Measurements from ENCODE around the gene CHERP.
A peak's percentile ranks its signal among the peaks of the same experiment; 100 is the strongest.

The CHERP gene

DNA sequence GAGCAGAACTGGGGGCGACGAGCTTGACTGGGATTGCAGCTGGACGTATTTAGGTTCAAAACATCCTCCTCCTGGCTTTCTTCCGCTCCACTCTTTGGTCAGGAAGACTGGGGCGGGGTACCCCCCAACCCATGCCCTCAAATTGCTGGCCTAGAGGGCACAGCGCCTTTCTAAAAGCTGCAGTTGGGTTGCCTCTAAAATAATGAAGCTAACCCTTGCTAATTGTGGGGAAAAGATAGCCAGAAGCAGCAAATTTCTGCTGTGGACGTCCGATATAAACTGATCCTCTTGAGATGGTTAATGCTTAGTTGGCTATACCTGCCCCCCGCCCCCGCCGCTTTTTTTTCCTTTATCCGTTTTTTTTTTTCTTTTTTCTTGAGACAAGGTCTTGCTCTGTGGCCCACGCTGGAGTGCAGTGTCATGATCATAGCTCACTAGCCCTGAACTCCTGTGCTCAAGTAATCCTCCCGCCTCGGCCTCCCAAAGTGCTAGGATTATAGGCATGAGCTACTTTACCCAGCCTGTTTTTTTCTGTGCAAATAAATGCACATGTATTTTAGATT is 754 bp upstream of the CHERP start:
- no peak for DNase-seq (ENCODE audit: low read depth)

DNA sequence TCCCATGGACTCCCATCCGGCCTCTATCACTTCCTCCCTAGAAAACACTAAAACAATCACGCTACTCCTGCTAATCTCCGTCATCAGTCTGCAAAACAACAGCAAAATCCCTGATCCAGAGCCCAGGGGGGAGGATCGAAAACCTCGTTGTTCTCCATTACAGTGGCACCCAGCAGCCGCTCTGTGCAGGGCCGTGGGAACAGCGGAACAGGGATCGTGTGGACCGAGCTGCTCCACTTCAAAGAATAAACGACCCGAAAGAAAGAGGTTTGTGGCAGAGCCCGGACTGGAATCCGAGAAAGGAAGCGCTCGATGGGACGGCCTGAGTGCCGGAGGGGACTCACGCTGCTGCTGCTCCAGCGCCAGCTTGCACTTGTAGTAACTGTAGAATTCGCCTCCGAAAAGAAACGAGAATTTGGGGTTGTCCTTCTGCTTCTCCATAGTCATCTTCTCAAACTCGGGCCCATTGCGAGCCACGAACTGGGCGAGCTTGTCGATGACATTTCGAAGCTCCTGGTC is 652 bp downstream of the CHERP start:
- no peak for DNase-seq (ENCODE audit: low read depth)

- no peak for DNase-seq (ENCODE audit: low read depth)
These were observed 1.3 kb downstream of the CHERP start for GRCh38 chr19:16540948-16541347.

DNA sequence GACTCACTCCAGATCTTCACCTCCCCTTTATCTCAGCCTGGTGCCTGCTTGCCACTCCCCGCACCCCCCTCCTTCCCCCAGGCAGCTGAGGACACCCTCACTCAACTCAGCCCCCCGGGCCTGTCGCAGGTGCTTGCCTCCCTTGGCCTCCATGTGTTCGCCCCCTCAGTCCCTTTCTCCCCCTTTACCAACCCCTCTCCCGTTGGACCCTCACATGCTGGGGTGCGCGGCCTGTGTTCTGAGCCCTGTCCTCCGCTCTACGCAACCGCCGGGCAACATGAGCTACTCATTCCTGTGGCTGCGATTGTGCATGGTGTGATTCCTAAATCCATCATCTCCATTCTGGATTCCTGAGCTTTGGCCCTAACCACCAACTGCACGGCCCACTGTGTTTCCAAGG is 5.1 kb downstream of the CHERP start:
- no peak for DNase-seq (ENCODE audit: low read depth)

- DNase-seq (ENCODE audit: low read depth) = no peak
These were observed 6.1 kb downstream of the CHERP start for GRCh38 chr19:16536130-16536529.

- DNase-seq (ENCODE audit: low read depth) = no peak
These were observed 6.9 kb downstream of the CHERP start for GRCh38 chr19:16535381-16535780.

DNA sequence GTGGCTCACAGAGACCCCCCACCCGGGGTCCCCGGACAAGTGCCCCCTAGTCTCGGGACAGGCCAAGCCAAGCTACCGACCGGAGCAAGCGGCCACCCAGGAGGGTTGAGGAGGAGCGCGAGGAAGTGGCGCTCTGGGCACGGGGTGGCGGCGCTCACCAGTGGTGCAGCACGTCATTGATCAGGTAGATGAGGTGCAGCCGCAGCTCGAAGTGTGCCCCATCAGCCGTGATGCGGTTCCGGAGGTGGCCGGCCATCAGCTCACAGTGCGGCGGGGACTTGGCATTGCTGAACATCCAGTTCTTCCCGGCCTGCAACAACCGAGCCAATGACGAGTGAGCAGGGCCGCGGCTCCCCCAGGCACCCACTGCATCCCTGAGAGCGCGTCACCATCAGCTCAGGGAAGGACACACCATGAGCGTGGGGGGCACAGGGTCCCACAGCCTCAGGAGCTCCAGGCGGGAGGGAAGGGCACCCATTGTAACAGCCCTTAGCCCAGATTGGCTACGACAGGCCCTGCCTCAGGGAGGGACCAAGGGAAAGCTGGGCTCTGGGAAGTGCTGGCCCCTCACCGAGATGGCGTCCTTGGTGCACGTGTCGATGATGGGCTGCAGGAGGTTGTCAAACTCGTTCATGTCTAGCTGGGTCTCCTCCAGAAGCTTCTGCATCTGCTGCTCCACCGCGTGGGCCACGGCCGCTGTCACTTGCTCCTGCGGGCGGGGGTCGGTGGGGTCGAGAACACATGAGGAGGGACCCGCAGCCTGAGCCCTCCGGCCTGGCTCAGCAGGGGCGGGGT is 9.6 kb downstream of the CHERP start:
- no peak for DNase-seq (ENCODE audit: low read depth)

DNA sequence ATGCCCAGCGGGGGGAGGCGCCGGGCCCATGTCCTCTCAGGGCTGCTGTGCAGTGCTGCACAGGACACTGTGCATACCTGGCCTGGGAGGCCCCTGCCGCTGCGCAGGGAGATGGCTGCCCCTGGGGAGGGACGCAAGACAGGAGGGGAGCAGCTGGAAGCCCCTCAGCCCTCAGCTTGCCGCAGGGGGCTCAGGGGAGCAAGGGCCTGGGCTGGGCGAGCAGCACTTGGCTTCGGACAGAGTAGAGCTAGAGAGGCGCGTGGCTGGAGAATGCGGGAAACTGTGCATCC is 10.9 kb downstream of the CHERP start:
- DNase-seq (ENCODE audit: low read depth) = no peak

- DNase-seq (ENCODE audit: low read depth) = no peak
These were observed 11.5 kb downstream of the CHERP start for GRCh38 chr19:16530540-16531379.

DNA sequence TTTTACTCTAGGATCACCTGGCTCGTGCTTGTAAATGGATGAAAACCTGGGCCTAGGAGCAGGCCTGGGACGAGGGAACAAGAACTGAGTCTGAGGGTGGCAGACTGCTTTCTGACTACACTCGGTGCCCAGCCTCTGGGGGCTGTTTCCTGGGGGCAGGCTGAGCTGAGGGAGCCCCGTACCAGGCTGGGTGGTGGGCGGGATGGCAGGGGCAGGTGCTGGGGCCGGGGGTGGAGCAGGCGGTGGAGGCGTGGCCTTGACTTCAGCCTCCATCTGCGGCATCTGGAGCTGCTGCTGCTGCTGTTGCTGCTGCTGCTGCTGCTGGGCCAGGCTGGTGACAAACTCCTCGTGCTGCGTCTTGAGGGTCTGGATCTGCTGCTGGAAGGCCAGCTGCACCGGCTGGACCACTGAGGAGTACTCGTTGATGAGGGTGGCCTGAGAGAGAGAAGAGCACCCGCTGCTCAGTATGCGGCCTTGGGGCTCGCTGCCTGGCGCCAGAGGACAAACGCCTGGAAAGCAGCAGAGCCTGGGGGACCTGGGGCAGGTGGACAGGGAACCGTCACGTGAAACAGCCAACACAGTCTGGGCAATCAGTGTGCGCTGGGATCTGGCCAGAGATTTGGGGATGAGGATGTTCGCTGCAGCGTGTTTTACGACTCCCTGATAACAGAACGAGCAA is 12.6 kb downstream of the CHERP start:
- no peak for DNase-seq (ENCODE audit: low read depth)

- DNase-seq (ENCODE audit: low read depth) = peak; percentile 21
These were observed 14.2 kb downstream of the CHERP start for GRCh38 chr19:16527971-16528521.

DNA sequence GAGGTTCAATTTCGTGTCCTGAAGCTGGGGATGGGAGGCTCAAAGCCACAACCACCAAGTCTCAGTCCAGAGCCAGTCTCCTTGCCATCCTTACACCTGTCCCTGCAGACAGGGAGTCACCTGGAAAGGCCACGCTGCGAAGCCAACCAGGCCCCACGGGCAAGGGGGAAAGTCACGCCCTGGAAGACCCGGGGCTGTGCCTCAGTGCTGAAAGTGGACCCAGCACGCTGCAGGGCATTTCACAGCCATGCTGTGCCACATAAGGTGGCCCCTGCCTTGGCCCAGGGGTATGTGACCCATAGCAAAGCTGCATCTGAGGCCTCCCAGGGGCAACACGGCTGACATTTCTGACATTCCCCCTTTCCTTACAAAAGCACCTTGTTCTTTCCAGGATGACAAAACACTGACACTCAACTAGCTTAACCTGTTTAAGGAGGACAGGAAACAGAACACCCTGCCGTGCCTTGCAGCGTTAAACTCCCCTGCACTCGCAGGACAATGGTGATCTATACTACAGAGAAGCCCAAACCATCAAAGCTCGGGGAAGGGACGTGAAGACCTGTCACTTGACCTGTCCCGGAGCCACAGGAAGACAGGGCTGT is 14.8 kb downstream of the CHERP start:
- DNase-seq (ENCODE audit: low read depth) = no peak

GRCh38 chr19:16525751-16526481 is 16.3 kb downstream of the CHERP start:
- no peak for DNase-seq (ENCODE audit: low read depth)

DNA sequence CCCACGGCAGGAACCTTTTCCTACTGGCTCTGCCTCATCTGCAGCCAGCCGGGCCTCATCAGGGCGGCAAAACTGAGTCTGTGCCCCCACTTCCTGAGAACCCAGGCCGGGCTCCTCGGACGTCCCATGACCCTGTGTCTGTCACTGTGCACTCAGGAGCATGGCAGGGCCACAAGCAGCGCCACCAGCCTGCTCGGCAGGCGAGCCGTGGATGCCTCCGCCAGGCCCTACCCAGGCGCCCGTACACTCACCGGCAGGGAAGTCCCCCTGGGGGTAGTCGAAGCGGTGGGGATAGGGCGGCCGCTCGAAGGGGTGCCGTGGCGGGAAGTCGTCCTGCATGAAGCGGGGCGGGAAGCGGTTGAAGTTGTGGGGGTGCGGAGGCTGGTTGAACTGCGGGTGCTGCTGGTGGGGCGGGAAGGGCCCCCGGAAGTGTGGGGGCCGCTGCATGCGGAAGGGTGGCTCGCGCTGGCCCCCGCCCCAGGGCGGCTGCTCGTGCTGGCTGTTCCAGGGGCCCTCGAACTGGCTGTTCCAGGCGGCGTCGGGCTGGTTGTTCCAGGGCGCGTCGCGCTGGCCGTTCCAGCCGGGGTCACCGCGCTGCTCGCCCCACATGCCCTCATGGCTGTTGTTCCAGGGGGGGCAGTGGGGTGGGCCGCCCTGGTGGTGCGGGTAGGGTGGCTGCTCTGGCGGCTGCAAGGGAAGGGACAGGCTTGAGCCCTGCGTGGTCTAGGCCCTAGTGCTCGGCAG is 17.1 kb downstream of the CHERP start:
- DNase-seq (ENCODE audit: low read depth) = no peak

DNA sequence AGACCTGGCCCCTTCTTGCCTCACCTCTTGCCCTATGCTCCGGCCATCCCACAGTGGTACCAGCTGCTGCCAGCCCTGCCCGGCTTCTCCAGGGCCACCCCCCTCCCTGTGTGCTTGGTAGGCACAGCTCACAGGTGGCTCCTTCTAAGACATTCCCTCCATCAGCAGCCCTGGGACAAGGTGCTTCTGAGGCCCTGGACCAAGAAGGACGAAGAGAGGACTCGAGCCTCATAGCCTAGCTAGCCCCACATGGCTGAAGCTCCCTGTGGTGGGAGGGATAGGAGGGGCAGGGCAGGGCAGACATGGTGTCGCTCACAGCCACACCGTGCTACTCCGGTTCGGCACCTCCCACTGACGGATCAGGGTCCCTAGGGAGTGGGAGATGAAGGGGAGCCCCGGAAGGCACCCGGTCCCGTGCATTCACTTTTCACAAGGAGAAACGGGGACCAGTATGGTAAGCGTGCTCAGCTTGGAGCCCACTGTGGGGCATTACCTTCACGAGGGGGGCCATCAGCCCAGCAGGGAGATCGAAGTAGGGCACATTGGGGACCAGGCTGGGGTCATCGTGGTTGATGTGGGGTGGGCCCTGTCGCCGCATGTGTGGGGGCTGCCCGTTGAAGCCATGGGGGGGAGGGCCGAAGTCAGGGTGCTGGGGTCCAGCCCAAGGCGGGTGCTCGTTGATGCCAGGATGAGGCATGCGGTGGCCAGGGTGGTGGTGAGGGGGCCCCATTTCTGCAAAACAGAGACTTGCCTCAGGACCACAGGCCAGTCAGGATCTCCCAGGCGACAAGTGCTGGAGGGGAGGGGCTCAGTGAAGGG is 19.5 kb downstream of the CHERP start:
- no peak for DNase-seq (ENCODE audit: low read depth)

DNA sequence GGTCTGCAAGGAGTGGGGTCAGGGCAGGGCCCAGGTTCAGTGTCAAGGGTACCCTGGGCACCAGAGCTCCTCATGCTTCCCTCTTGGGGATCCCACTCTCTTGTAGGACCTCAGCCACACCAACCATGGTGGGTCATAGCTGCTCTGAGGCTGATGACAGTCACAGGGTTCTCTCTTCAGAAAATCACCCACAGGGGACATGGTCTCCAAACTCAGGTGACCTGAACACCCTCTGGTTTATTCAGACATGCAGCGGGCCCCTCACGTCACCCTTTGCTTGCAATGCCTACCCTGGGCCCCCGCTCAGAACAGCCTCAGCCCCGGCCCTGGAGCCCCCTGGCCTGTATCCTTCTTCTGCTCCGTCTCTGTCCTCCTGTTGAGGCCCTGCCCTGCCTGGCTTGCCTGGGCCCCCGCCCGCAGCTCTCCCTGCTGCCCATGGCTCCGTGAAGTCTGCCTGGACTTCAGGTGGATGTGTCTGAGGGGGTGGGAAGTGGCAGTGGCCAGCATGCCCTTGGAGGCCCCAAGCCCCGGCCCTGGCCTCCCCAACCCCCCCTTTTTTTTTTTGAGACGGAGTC is 20.4 kb downstream of the CHERP start:
- no peak for DNase-seq (ENCODE audit: low read depth)

GRCh38 chr19:16520986-16521624 is 21.1 kb downstream of the CHERP start:
- no peak for DNase-seq (ENCODE audit: low read depth)

Measured in stimulated activated CD8-positive, alpha-beta memory T cell treated with anti-CD3 and anti-CD28 coated beads, Interleukin-4, amount 100 ng/mL, for 24 hours (primary cell).